Neural crest cell (in vitro differentiated cells): ENCODE data around the gene FAM162A. TPM values are rescaled to one million over a fixed set of nuclear protein-coding genes. Genes with fewer than 3 reads are reported as not detected.
A peak's percentile ranks its signal among the peaks of the same experiment; 100 is the strongest.

Source experiments
- DNase-seq: peaks from one replicate; pipeline ENCODE4 v3.0.0; 2021; ENCODE audit warnings: low read depth, mixed read lengths, low spot score
- H3K27ac Mint-ChIP-seq: one replicate; pipeline ENCODE4 v1.8.0; 2021; ENCODE audit warnings: mild to moderate bottlenecking, mixed read lengths; ENCODE audit not compliant: unreplicated experiment
- H3K27me3 Mint-ChIP-seq: 2 replicates; pipeline ENCODE4 v1.8.0; 2021; ENCODE audit warnings: low read depth, mild to moderate bottlenecking, mixed read lengths
- H3K36me3 Mint-ChIP-seq: 2 replicates; pipeline ENCODE4 v1.8.0; 2021; ENCODE audit warnings: low read depth, mild to moderate bottlenecking, mixed read lengths
- H3K4me1 Mint-ChIP-seq: 2 replicates; pipeline ENCODE4 v1.8.0; 2021; ENCODE audit warnings: mixed read lengths
- H3K4me3 Mint-ChIP-seq: one replicate; pipeline ENCODE4 v1.8.0; 2021; ENCODE audit warnings: mild to moderate bottlenecking, mixed read lengths
- H3K9me3 Mint-ChIP-seq: 2 replicates; pipeline ENCODE4 v1.8.0; 2021; ENCODE audit warnings: mixed read lengths
- CTCF ChIP-seq: fragments of 200-600 bp; sonication (generic); conservative IDR thresholded peaks from 2 replicates; pipeline ENCODE4 v1.5.0; 2021; ENCODE audit warnings: antibody characterized with exemption, mild to moderate bottlenecking
- total RNA-seq: library from RNA; stranded (reverse); gene quantifications from 2 replicates; pipeline ENCODE4 v1.2.1, GENCODE V29; 2021

The FAM162A gene
- total RNA-seq, 1 donor from 2014 or later: 22.2 TPM

GRCh38 chr3:122451371-122451770 is 67.4 kb downstream of the FAM162A start:
- no peak for TF ChIP-seq CTCF
- Mint-ChIP-seq H3K27ac (no peak overlapping the region), H3K4me3 (no peak overlapping the region), H3K4me1 (no peaks in the 10 kb centered on the region), H3K36me3 (peaks cover 36% of the 10 kb centered on the region), H3K9me3 (peaks cover 5% of the 10 kb centered on the region), H3K27me3 (no peaks in the 10 kb centered on the region)
- DNase-seq: no peak

- Mint-ChIP-seq H3K36me3 (peaks cover 3% of the 10 kb centered on the region), H3K27me3 (no peaks in the 10 kb centered on the region), H3K27ac (peak overlapping the region; percentile 19), H3K4me3 (no peak overlapping the region), H3K9me3 (no peaks in the 10 kb centered on the region), H3K4me1 (no peaks in the 10 kb centered on the region)
- no peak for DNase-seq
- no peak for TF ChIP-seq CTCF
Measured at GRCh38 chr3:122456074-122456473, 72.1 kb downstream of the FAM162A start.

GRCh38 chr3:122457706-122458105 is 73.7 kb downstream of the FAM162A start:
- H3K36me3 Mint-ChIP-seq: no peaks in the 10 kb centered on the region
- H3K27ac Mint-ChIP-seq: no peak overlapping the region

GRCh38 chr3:122458992-122459391 is 75.0 kb downstream of the FAM162A start:
- Mint-ChIP-seq H3K9me3 (no peaks in the 10 kb centered on the region), H3K27me3 (no peaks in the 10 kb centered on the region), H3K36me3 (no peaks in the 10 kb centered on the region), H3K27ac (no peak overlapping the region), H3K4me1 (no peaks in the 10 kb centered on the region), H3K4me3 (no peak overlapping the region)
- peak; percentile 63 for TF ChIP-seq CTCF
- DNase-seq: no peak

More at GRCh38 chr3:122457706-122458105, 73.7 kb downstream of the FAM162A start:
- no peak overlapping the region for H3K4me3 Mint-ChIP-seq
- TF ChIP-seq CTCF: no peak
- DNase-seq: no peak
- H3K27me3 Mint-ChIP-seq: no peaks in the 10 kb centered on the region
- no peaks in the 10 kb centered on the region for H3K4me1 Mint-ChIP-seq
- no peaks in the 10 kb centered on the region for H3K9me3 Mint-ChIP-seq

GRCh38 chr3:122461806-122462205 is 77.8 kb downstream of the FAM162A start:
- H3K9me3 Mint-ChIP-seq: no peaks in the 10 kb centered on the region
- TF ChIP-seq CTCF: no peak
- H3K4me3 Mint-ChIP-seq: no peak overlapping the region
- no peak overlapping the region for H3K27ac Mint-ChIP-seq
- no peaks in the 10 kb centered on the region for H3K4me1 Mint-ChIP-seq
- no peak for DNase-seq
- H3K27me3 Mint-ChIP-seq: no peaks in the 10 kb centered on the region
- H3K36me3 Mint-ChIP-seq: peaks cover 4% of the 10 kb centered on the region

Other genes with a start within 250 kb of the FAM162A start
- gene CASR, start 200.5 kb upstream of the FAM162A start, total RNA-seq: not detected in 2 replicates
- gene CSTA, start 58.9 kb upstream of the FAM162A start, total RNA-seq: not detected in 2 replicates
- gene MIX23, start 951 bp upstream of the FAM162A start, total RNA-seq: 52.5 and 60.1 TPM in 2 replicates
- 6.8 and 7.3 TPM in 2 replicates for gene WDR5B, start 31.9 kb downstream of the FAM162A start, total RNA-seq
- 86.5 and 86.8 TPM in 2 replicates for gene KPNA1, start 130.8 kb downstream of the FAM162A start, total RNA-seq
- 2.8 and 3.0 TPM in 2 replicates for gene PARP9, start 180.1 kb downstream of the FAM162A start, total RNA-seq
- 4.9 and 6.3 TPM in 2 replicates for gene DTX3L, start 180.2 kb downstream of the FAM162A start, total RNA-seq
- 0.09 TPM in 1 of 2 replicates, not detected in the other for gene PARP15, start 193.5 kb downstream of the FAM162A start, total RNA-seq